ENCODE results near the gene BACE2. TPM values are rescaled to one million over a fixed set of nuclear protein-coding genes. Genes with fewer than 3 reads are reported as not detected.
A peak's percentile ranks its signal among the peaks of the same experiment; 100 is the strongest.

Gene BACE2
- total RNA-seq, 1 donor from 2014 or later, result 20.9 TPM

- Histone ChIP-seq H3K36me3 (no peaks in the 10 kb centered on the region), H3K9me3 (no peaks in the 10 kb centered on the region), H3K27ac (no peak overlapping the region), H3K27me3 (no peaks in the 10 kb centered on the region), H3K4me3 (no peak overlapping the region), H3K4me1 (peaks cover 8% of the 10 kb centered on the region)
- ATAC-seq, result no peak
- TF ChIP-seq CTCF (IDR thresholded peaks at IDR 0.05), result no peak
- no peak for DNase-seq
- intact Hi-C loops (cut with DNase I), result no loop called here
These were observed 36.8 kb downstream of the BACE2 start for GRCh38 chr21:41204736-41205135.

- no peak overlapping the region for H3K27ac ChIP-seq
These were observed 39.7 kb downstream of the BACE2 start for GRCh38 chr21:41207401-41208375.

GRCh38 chr21:41208376-41208763 is 40.4 kb downstream of the BACE2 start:
- intact Hi-C loops (cut with DNase I), result no loop called here
- H3K27ac ChIP-seq, result no peak overlapping the region
- H3K4me3 ChIP-seq, result no peak overlapping the region

More at GRCh38 chr21:41207401-41208375, 39.7 kb downstream of the BACE2 start:
- no peak for TF ChIP-seq CTCF (IDR thresholded peaks at IDR 0.05)
- Histone ChIP-seq H3K36me3 (no peaks in the 10 kb centered on the region), H3K27me3 (no peaks in the 10 kb centered on the region), H3K4me1 (peaks cover 8% of the 10 kb centered on the region), H3K4me3 (no peak overlapping the region), H3K9me3 (no peaks in the 10 kb centered on the region)
- DNase-seq, result no peak
- peak; percentile 48 for ATAC-seq
- intact Hi-C loops (cut with DNase I), result no loop called here

GRCh38 chr21:41209016-41209619 is 41.2 kb downstream of the BACE2 start:
- Histone ChIP-seq H3K9me3 (no peaks in the 10 kb centered on the region), H3K4me3 (no peak overlapping the region), H3K4me1 (peaks cover 8% of the 10 kb centered on the region), H3K36me3 (no peaks in the 10 kb centered on the region), H3K27me3 (no peaks in the 10 kb centered on the region), H3K27ac (no peak overlapping the region)
- ATAC-seq (no peak), DNase-seq (no peak)
- intact Hi-C loops (cut with DNase I), result no loop called here
- no peak for TF ChIP-seq CTCF (IDR thresholded peaks at IDR 0.05)

More at GRCh38 chr21:41208376-41208763, 40.4 kb downstream of the BACE2 start:
- H3K27me3 ChIP-seq, result no peaks in the 10 kb centered on the region
- no peak for TF ChIP-seq CTCF (IDR thresholded peaks at IDR 0.05)
- DNase-seq (no peak), ATAC-seq (peak; percentile 5)
- no peaks in the 10 kb centered on the region for H3K36me3 ChIP-seq
- peaks cover 8% of the 10 kb centered on the region for H3K4me1 ChIP-seq
- no peaks in the 10 kb centered on the region for H3K9me3 ChIP-seq

- ATAC-seq (no peak), DNase-seq (no peak)
- Histone ChIP-seq H3K9me3 (no peaks in the 10 kb centered on the region), H3K27ac (no peak overlapping the region), H3K36me3 (no peaks in the 10 kb centered on the region), H3K4me3 (no peak overlapping the region), H3K4me1 (peaks cover 8% of the 10 kb centered on the region), H3K27me3 (no peaks in the 10 kb centered on the region)
- intact Hi-C loops (cut with DNase I), result no loop called here
- no peak for TF ChIP-seq CTCF (IDR thresholded peaks at IDR 0.05)
These were observed 42.6 kb downstream of the BACE2 start for GRCh38 chr21:41210426-41211059.
